Activated CD4-positive, alpha-beta T cell treated with anti-CD3 and anti-CD28 coated beads, Interleukin-2, amount 50 U/mL, for 24 hours (primary cell): ENCODE data around the gene ZNF687.

Experiments
- DNase-seq, 2 donors: peaks; one replicate each; pipeline ENCODE4 v3.0.0-alpha.2; 2020; ENCODE audit warnings: low read depth in 1 of 2, low spot score in 1 of 2

The ZNF687 gene

DNA sequence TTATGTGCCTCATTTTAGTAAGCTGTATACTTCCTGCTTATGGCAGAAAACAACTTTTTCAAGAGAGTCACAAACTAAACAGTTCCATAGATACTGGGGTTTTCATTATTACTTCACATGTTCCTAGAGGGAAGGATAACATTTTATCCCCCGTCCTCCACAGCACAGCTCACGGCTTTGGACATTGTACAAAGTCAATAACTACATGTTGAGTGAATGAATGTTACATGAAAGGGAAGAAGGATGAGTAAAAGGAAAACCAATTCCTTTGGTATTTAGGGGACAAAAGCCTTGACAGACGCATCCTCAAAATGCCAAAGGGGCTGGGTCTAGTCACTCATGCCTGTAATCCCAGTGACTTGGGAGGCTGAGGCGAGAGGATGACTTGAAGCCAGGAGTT is 30.3 kb downstream of the ZNF687 start:
- no peak for DNase-seq

DNA sequence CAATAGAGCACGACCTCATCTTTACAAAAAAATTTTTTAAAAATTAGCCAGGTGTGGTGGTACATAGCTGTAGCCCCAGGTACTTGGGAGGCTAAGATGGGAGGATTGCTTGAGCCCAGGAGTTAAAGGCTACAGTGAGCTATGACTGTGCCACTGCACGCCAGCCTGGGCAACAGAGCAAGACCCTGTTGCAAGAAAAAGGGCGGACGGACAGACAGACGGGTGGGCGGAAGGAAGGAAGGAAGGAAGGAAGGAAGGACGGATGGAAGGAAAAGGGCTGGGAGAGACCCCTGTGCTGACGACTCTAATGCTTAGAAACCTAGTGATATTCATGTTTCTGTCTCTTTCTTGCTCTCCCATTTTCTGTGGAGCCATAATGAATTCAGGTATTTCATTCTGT is 30.7 kb downstream of the ZNF687 start:
- DNase-seq = no peak

- DNase-seq = no peak
Measured at GRCh38 chr1:151313501-151313900, 31.4 kb downstream of the ZNF687 start.

- no peak for DNase-seq
Measured at GRCh38 chr1:151314137-151314875, 32.2 kb downstream of the ZNF687 start.

DNA sequence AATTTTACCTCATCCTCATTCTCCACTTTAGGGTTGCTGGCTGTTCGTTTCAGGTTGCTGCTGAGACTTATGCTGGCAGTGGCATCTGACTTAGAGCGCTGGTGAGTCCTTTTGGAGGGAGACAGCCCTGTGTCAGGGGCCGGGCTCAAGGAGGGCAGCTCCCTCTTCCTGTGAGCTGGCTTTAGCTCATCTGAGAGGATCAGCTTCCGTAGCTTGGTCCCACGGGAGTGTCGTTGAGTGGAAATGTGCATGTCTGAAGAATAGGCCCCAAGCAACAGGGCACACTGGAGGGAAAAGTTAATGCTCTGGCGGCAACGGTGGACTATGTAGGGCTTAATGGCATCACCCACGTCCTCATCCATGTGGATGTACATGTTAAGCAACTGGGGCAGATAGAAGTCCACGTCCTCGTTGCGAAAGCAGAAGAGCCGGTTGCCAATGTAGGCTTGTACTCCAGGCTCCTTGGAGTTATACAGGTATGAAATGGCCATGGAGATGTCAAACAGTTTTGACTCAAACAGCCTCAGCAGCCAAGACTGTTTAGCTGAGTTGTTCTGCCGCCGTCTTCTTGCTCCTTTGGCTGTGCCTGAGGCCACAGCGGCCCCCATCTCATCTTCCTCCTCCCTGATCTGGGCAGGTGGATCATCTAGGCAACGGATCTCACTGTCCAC is 33.6 kb downstream of the ZNF687 start:
- DNase-seq = no peak

DNA sequence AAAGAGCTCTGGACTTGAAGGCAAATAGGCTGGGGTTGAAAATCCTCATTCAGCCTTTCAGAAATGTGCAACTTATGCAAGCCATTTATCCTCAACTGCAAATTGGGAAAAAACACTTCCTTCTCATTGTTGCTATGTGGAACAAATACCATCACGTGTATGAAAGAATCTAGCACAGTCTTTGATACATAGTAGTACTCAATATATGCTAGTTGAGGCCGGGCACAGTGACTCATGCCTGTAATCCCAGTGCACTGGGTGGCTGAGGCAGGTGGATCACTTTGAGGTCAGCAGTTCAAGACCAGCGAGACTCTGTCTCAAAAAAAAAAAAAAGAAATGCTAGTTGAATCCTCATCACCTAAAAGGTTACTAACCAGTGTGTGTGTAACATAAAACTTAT is 36.9 kb downstream of the ZNF687 start:
- DNase-seq = no peak

GRCh38 chr1:151324390-151324930 is 42.4 kb downstream of the ZNF687 start:
- no peak for DNase-seq

GRCh38 chr1:151325231-151325630 is 43.1 kb downstream of the ZNF687 start:
- no peak for DNase-seq

DNA sequence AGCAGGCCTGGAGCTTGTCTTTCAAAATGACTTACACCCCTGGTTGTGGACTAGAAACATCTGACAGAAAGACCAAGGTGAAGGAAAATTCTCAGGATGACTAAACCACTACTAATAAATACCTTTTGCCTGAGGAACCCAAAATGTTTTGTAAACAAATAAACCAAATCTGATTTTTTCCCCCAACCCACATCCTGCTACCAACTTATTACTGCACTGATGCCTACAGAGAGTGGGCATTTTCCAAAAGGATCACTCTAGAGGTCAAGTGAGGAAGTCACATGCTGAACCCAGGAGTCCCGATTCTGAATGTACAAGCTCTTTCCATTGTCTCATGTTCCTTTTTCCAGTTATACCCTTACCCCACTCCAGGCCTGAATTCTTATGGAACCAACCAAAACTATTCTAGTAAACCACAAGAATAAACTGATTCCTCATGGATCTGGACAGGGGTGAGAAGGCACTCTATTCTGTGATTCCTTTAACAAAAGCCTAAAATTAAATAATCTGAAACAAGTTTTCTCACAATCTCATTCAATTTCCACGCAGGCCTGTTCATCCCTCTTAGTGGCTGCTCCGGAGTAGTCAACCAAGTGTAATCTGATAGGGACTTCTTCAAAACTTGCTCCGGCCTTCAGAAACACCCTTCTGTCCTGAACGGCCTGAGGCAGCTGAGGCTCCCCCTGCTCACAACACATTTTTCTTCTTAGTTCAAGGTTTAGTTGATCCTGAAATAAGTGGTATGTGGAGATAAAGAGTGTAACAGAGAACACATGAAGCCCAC is 43.7 kb downstream of the ZNF687 start:
- no peak for DNase-seq

DNA sequence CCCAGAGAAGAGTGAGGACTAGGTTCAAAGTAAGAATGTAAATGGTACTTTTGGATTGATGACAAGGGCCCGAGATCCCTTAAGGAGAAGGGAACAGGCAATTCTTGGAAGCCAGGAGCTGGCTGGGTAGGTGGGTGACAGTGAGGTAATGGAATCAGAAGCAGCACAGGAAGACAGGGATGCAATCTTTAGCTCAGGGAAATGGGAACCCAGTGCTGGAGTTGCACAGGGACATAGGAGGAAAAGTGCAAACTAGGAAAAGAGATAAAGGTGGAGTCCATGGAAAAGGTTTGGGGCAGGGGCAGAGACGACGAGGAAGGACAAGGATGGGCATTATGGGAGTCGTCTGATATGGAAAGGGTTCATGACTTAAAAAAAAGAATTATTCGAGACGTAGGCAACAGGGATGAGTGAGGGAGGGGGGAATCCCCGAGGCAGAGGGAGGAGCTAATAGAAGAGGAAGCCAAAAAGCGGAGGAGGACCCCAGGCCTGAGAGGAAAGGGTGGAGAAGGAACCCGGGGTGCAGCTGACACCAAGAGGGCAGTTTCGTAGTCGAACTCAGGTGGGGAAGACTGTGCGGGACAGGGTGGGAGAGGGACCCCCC is 44.6 kb downstream of the ZNF687 start:
- peak in 1 of 2 donors; percentile 54 for DNase-seq

GRCh38 chr1:151327223-151327902 is 45.3 kb downstream of the ZNF687 start, which contains the start of gene PI4KB:
PI4KB (minus strand) TSS chr1:151327416; CDS start chr1:151316481, 10,935 bp downstream.
- DNase-seq = peak; percentile 57 to 92

DNA sequence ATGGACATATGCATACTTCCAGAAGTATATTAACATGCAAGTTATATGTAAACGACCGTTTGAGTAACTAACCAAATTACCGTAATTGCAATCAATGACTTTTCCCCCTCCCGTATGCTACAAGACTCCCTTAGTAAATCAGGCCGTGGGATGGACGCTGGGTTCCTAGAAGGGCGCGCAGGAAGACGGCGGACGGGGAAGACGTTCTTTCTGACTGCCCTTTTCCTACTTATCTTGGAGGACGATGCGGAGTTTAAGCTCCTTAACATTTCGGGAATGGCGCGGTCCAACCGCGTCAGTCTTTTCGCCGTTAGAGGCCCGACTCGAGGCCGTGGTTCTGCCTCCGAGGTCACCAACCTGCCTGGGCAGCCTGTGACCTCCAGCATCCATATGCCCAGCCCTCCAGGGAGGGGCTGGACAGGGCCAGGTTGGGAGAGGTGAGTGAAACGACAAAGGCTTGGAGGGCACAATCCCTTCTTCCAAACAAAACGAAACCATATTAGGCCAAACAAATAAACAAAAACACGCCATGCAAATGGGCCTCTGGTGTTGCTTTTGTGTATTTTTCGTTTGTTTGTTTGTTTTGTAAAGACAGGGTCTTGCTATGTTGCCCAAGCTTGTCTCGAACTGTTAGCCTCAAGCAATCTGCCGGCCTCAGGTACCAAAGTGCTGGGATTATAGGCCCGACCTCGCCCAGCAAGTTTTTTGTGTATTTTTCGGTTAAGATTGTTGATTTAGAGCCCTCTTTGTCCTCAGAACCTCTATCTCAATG is 46.0 kb downstream of the ZNF687 start:
- no peak for DNase-seq

DNA sequence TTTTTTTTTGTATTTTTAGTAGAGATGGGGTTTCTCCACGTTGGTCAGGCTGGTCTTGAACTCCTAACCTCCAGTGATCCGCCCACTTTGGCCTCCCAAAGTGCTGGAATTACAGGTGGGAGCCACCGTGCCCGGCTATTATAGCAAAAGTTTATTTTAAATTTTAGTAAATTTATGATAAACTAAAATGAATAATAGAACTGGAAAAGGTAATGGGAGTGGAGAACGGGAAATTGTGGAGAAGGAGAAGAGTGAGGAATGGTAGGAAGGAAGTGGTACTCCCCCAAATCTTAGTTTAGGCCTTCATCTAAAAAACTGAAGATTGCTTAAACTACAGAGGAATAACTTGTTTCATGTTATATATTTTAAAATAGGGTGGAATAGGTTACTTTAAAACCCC is 52.7 kb downstream of the ZNF687 start:
- DNase-seq = no peak

DNA sequence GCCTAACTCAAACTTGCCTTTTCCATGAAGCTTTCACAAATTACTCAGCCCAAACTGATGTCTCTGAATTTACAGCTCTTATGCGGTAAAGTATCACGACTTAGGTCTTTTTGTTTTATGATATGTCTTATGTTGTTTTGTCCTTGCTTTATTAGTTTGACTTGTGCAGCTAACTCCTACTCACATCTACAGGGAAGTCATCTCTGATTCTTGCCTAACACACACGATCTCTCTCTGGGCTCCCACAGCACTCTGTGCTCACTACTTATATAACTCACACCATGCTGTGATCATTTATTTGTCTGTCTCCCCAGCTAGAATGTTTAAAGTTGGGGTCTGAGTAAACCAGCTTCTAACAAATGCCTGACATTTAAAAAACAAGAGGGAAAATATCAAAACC is 54.5 kb downstream of the ZNF687 start:
- no peak for DNase-seq

DNA sequence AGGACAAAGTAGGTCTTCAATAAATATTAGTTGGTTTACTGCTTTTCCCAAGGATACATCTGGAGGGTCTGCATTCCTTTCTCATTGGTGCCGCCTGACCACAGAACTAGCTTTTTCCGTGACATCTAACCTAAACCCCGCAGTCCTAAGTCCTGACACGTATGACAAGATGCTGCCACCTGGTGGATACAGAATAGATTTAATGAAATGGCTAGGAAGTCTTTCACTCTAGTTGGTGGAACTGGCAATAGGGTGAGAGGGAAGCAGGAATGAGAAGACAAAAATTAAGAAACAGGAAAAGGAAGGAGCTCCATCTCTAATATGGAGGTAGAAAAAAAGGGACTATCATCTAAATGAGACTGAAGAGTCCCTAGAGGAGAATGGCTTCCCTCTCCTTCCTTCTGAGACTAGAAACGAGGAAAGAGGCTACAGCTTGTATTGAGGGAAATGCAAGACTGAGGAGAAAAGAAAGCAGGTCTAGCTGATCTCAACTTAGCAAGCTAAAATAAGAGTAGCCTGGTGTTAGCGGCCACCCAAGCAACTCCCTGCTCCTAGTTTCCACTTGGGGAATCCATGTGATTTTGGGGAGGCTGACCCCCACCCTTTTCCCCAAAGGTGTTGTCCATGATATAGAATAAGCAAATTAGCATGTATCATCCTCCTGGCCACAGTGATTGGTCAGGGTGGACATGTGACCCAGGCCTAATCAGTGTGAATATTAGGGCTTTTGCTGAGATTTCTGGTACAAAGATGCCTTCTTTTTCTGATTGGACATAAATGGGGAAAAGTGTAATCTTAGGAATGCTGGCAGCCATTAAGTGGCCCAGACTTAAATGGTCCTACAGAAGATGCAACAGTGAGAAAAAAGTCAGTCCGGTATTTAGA is 59.0 kb downstream of the ZNF687 start:
- DNase-seq = peak in 1 of 2 donors; percentile 56
